Measurements from ENCODE around the gene NANOS2. TPM values are rescaled to one million over a fixed set of nuclear protein-coding genes. Genes with fewer than 3 reads are reported as not detected.
"Not testable (repeated sequence)": the region's sequence is repeated elsewhere in the genome, so short reads cannot be mapped to it uniquely, and the experiment has no call there.

Gene NANOS2
- total RNA-seq, 4 donors from 2014 or later, result not detected

- Histone ChIP-seq H3K36me3 (no peaks in the 10 kb centered on the region), H3K9me3 (no peaks in the 10 kb centered on the region), H3K4me3 (no peak overlapping the region), H3K27ac (replicated peaks in 1 of 4) (no peak overlapping the region), H3K27me3 (peaks cover 0 to under 1% (median 0%) of the 10 kb centered on the region in 4 donors), H3K4me1 (peaks cover 9 to 12% (median 11%) of the 10 kb centered on the region in 4 donors)
- no peak for TF ChIP-seq POLR2A (IDR thresholded peaks at IDR 0.05; ENCODE audit: low read depth)
- TF ChIP-seq CTCF (IDR thresholded peaks at IDR 0.05), result no peak
- TF ChIP-seq EP300 (IDR thresholded peaks at IDR 0.05), result no peak
- TF ChIP-seq POLR2AphosphoS5 (IDR thresholded peaks at IDR 0.05), result no peak
- 95% methylated on average over 21 of the region's 34 CpGs for WGBS
- no peak for DNase-seq (ENCODE audit: extremely low spot score)
- intact Hi-C loops (cut with DNase I), result no loop called here
Observed at GRCh38 chr19:45872095-45872919, 42.3 kb downstream of the NANOS2 start.

GRCh38 chr19:45870798-45871197, 43.8 kb downstream of the NANOS2 start:
- TF ChIP-seq CTCF (IDR thresholded peaks at IDR 0.05), result no peak
- TF ChIP-seq POLR2AphosphoS5 (IDR thresholded peaks at IDR 0.05), result no peak
- TF ChIP-seq POLR2A (IDR thresholded peaks at IDR 0.05; ENCODE audit: low read depth), result no peak
- TF ChIP-seq EP300 (IDR thresholded peaks at IDR 0.05), result no peak
- Histone ChIP-seq H3K9me3 (no peaks in the 10 kb centered on the region), H3K27me3 (peaks cover 0 to 7% (median 0%) of the 10 kb centered on the region in 4 donors), H3K4me3 (no peak overlapping the region), H3K36me3 (no peaks in the 10 kb centered on the region), H3K4me1 (no peaks in the 10 kb centered on the region), H3K27ac (replicated peaks in 1 of 4) (no peak overlapping the region)
- 82% methylated on average over 5 of the region's 5 CpGs for WGBS
- intact Hi-C loops (cut with DNase I), result no loop called here
- DNase-seq (ENCODE audit: extremely low spot score), result no peak

DNA sequence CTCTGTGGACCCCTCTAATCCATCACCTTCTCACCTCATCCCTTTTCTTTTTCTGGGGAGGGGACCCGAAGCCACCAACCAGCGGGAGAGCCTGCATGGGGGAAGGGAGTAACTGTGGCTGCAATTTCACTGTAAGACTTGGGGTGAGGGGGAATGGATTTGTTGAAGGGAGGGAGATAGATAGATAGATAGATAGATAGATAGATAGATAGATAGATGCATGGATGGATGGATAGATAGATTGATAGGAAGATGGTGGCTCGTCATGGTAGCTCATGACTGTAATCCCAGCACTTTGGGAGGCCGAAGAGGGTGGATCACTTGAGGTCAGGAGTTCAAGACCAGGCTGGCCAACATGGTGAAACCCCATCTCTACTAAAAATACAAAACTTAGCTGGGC, 47.3 kb downstream of the NANOS2 start:
- not testable (repeated sequence) for H3K36me3 ChIP-seq; H3K9me3 ChIP-seq; H3K27ac ChIP-seq (replicated peaks in 1 of 4); DNase-seq (ENCODE audit: extremely low spot score); H3K4me3 ChIP-seq
- intact Hi-C loops (cut with DNase I), result loop anchor here (10.0 kb wide), 1 partner anchor 148 kb away; no protein-coding TSS in a partner anchor
- peaks cover 13 to 18% (median 17%) of the 10 kb centered on the region in 4 donors for H3K4me1 ChIP-seq
- H3K27me3 ChIP-seq, result peaks cover 10 to 31% (median 16%) of the 10 kb centered on the region in 4 donors
- 57% methylated on average over 4 of the region's 4 CpGs for WGBS

- 72% methylated on average over 8 of the region's 11 CpGs for WGBS
- intact Hi-C loops (cut with DNase I), result loop anchor here (10.0 kb wide), 1 partner anchor 148 kb away; no protein-coding TSS in a partner anchor
- Histone ChIP-seq H3K4me1 (peaks cover 19 to 25% (median 23%) of the 10 kb centered on the region in 4 donors), H3K4me3 (no peak overlapping the region), H3K9me3 (no peaks in the 10 kb centered on the region), H3K27me3 (peaks cover 10 to 31% (median 16%) of the 10 kb centered on the region in 4 donors), H3K36me3 (no peaks in the 10 kb centered on the region), H3K27ac (replicated peaks in 1 of 4) (no peak overlapping the region)
- TF ChIP-seq POLR2AphosphoS5 (IDR thresholded peaks at IDR 0.05), result no peak
- TF ChIP-seq EP300 (IDR thresholded peaks at IDR 0.05), result no peak
- no peak for TF ChIP-seq POLR2A (IDR thresholded peaks at IDR 0.05; ENCODE audit: low read depth)
- TF ChIP-seq CTCF (IDR thresholded peaks at IDR 0.05), result no peak
- no peak for DNase-seq (ENCODE audit: extremely low spot score)
Observed at GRCh38 chr19:45866400-45867176, 48.0 kb downstream of the NANOS2 start.

Data from esophagus muscularis mucosa (tissue), 4 donors.